Cardiac fibroblast (primary cell): ENCODE data around the gene IGFLR1.

ENCODE experiments used
- DNase-seq, 2 donors: peaks; one replicate each; pipeline versions ENCODE4 v3.0.0 to v3.0.0-alpha.2; 2010; ENCODE audit warnings: low read depth in 2 of 2
- H3K4me3 ChIP-seq, 2 donors: replicated peaks in 1 of 2; 1 replicate in 1 of 2; 2 replicates in 1 of 2; pipeline ENCODE4 v1.5.1; 2011; ENCODE audit warnings: low read depth in 2 of 2, low read length in 2 of 2, mild to moderate bottlenecking in 2 of 2, moderate library complexity in 1 of 2
- TF ChIP-seq, protein P1 (sequence below): IDR thresholded peaks from one replicate; pipeline ENCODE4 v1.5.1; 2011; ENCODE audit warnings: low read depth, mild to moderate bottlenecking, low read length, inconsistent platforms

IGFLR1 gene

DNA sequence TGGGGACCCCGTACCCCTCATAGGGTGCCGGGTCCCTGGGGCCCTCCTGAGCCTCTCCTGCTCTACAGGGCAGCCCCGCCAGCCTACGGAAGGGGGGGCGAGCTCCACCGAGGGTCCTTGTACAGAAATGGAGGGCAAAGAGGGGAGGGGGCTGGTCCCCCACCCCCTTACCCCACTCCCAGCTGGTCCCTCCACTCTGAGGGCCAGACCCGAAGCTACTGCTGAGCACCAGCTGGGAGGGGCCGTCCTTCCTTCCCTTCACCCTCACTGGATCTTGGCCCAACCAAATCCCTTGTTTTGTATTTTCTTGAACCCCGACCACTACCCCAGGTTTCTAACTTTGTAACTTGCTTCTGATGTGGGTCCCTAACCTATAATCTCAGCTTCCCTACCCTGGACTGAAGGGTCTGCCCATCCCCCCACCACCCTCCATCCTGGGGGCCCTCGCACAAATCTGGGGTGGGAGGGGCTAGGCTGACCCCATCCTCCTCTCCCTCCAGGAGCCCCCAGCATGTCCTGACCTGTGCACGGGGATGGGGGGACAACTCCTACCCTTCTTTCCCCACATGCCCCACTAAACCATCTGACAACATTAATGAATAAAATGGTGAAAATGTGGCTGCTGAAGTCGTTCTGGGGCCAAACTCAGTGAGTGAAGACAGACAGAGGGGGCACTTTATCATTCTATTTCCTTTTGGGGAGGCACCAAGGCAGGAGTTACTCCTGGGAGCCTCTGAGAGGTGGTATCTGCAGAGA, 46.1 kb upstream of the IGFLR1 start:
- TF ChIP-seq, protein P1, sequence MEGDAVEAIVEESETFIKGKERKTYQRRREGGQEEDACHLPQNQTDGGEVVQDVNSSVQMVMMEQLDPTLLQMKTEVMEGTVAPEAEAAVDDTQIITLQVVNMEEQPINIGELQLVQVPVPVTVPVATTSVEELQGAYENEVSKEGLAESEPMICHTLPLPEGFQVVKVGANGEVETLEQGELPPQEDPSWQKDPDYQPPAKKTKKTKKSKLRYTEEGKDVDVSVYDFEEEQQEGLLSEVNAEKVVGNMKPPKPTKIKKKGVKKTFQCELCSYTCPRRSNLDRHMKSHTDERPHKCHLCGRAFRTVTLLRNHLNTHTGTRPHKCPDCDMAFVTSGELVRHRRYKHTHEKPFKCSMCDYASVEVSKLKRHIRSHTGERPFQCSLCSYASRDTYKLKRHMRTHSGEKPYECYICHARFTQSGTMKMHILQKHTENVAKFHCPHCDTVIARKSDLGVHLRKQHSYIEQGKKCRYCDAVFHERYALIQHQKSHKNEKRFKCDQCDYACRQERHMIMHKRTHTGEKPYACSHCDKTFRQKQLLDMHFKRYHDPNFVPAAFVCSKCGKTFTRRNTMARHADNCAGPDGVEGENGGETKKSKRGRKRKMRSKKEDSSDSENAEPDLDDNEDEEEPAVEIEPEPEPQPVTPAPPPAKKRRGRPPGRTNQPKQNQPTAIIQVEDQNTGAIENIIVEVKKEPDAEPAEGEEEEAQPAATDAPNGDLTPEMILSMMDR: no peak
- no peak for DNase-seq
- no peak overlapping the region for H3K4me3 ChIP-seq

DNA sequence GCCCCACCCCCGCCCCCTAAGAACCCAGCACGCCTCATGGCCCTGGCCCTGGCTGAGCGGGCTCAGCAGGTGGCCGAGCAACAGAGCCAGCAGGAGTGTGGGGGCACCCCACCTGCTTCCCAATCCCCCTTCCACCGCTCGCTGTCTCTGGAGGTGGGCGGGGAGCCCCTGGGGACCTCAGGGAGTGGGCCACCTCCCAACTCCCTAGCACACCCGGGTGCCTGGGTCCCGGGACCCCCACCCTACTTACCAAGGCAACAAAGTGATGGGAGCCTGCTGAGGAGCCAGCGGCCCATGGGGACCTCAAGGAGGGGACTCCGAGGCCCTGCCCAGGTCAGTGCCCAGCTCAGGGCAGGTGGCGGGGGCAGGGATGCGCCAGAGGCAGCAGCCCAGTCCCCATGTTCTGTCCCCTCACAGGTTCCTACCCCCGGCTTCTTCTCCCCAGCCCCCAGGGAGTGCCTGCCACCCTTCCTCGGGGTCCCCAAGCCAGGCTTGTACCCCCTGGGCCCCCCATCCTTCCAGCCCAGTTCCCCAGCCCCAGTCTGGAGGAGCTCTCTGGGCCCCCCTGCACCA, 45.1 kb upstream of the IGFLR1 start:
- TF ChIP-seq, protein P1: no peak
- no peak for DNase-seq
- no peak overlapping the region for H3K4me3 ChIP-seq

DNA sequence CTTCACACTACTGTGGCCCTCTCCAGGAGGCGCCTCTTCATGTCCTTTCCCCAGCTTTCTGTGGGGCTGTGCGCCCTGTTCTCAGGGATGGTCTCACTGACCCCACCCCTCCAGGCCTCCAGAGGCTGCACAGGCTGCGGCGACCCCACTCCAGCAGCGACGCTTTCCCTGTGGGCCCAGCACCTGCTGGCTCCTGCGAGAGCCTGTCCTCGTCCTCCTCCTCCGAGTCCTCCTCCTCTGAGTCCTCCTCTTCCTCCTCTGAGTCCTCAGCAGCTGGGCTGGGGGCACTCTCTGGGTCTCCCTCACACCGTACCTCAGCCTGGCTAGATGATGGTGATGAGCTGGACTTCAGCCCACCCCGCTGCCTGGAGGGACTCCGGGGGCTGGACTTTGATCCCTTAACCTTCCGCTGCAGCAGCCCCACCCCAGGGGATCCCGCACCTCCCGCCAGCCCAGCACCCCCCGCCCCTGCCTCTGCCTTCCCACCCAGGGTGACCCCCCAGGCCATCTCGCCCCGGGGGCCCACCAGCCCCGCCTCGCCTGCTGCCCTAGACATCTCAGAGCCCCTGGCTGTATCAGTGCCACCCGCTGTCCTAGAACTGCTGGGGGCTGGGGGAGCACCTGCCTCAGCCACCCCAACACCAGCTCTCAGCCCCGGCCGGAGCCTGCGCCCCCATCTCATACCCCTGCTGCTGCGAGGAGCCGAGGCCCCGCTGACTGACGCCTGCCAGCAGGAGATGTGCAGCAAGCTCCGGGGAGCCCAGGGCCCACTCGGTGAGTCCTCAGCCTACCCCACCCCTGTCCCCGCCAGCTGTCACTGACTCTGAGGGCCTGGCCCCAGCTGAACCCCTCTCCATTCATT, 44.3 kb upstream of the IGFLR1 start:
- TF ChIP-seq, protein P1: no peak
- no peak for DNase-seq
- no peak overlapping the region for H3K4me3 ChIP-seq

DNA sequence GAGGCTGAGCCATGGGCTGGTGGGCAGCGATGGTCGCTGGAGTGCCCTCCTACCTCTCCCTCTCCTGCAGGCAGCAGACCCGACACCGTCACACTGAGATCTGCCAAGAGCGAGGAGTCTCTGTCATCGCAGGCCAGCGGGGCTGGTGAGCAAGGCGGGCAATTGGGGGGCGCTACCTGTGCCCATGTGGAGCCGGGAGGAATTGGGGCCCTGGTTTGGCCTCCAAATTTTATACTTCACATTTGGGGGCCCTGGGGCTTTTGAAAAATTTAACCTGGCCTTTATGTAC, 43.0 kb upstream of the IGFLR1 start:
- no peak for DNase-seq
- TF ChIP-seq, protein P1: no peak
- no peak overlapping the region for H3K4me3 ChIP-seq

DNA sequence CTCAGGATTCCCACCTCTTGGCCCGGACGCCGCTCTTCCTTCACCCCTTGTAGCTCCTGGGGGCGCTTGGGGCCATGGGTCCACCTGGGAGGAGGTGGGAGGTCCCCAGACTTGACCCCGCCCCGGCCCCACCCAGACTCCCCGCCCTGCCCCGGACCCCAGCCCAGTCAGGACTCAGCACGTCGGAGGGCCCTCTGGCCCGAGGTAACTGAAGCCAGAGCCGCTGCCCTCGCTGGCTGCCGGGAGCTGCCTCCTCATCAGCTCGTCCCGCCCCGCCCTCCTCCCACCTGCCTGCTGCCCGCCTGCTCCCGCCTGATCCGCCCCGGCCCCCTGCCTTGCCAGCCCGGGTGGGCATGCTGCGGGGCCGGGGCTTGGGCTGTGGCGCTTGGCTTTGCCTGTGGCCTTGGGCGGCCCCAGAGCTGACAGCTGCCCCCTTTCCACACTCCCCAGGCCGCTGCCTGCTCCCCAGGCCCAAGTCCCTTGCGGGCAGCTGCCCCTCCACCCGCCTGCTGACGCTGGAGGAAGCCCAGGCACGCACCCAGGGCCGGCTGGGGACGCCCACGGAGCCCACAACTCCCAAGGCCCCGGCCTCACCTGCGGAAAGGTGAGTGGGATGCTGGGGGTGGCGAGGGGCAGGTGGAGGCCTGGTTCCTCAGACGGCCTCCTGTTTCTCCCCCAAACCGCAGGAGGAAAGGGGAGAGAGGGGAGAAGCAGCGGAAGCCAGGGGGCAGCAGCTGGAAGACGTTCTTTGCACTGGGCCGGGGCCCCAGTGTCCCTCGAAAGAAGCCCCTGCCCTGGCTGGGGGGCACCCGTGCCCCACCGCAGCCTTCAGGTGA, 42.5 kb upstream of the IGFLR1 start:
- H3K4me3 ChIP-seq: no peak overlapping the region
- no peak for DNase-seq

More for the DNA sequence above, 42.5 kb upstream of the IGFLR1 start:
- TF ChIP-seq, protein P1: no peak
